Smooth muscle cell (in vitro differentiated cells): ENCODE measurements around the gene TIMM23B. TPM values are rescaled to one million over a fixed set of nuclear protein-coding genes. Genes with fewer than 3 reads are reported as not detected.

Experiments
- polyA plus RNA-seq: library from polyadenylated mRNA; unstranded; fragments of >200 nt; fragmentation: Nextera tagmentation; extraction: Ambion mirVana; gene quantifications from 2 replicates; pipeline ENCODE4 v1.2.1, GENCODE V29; 2016
- small RNA-seq: library from RNA; depleted of rRNA; stranded (forward); fragments of <200 nt; gene quantifications from one replicate; pipeline ENCODE3, GENCODE V24; 2014
- total RNA-seq: library from RNA; depleted of rRNA; stranded (reverse); fragments of >200 nt; gene quantifications from 2 replicates; pipeline ENCODE4 v1.2.3, GENCODE V29; 2014

The TIMM23B gene
- total and polyA plus RNA-seq, 2 experiments from 2014 or later: 9.5 to 13.7 TPM

Small RNA genes lying within 50 kb of the gene (small RNA-seq; reads per million reads assigned to genes)
- gene RNA5SP317: not detected
- gene SNORA74C-2: 0.18 reads per million

Other genes starting within 250 kb of the TIMM23B start
- 0.27 and 1.7 TPM in 2 replicates for gene OGDHL, start 179.7 kb upstream of the TIMM23B start, total RNA-seq
- gene OGDHL, start 179.7 kb upstream of the TIMM23B start, polyA plus RNA-seq: 1.1 and 1.3 TPM in 2 replicates
- 25.4 and 36.2 TPM in 2 replicates for gene PARG, start within 50 bp of the TIMM23B start, total RNA-seq
- gene PARG, start within 50 bp of the TIMM23B start, polyA plus RNA-seq: 11.8 TPM in 2 replicates
- 6.8 and 7.1 TPM in 2 replicates for gene AGAP6, start 46.4 kb downstream of the TIMM23B start, total RNA-seq
- 5.3 and 9.8 TPM in 2 replicates for gene AGAP6, start 46.4 kb downstream of the TIMM23B start, polyA plus RNA-seq
- 13.3 and 16.0 TPM in 2 replicates for gene WASHC2A, start 125.9 kb downstream of the TIMM23B start, total RNA-seq
- gene WASHC2A, start 125.9 kb downstream of the TIMM23B start, polyA plus RNA-seq: 14.2 and 21.9 TPM in 2 replicates